Stimulated activated CD4-positive, alpha-beta T cell treated with anti-CD3 and anti-CD28 coated beads, Interleukin-12 subunit alpha, Interleukin-12 subunit beta, amount 100 ng/mL, for 48 hours (primary cell): ENCODE measurements around the gene FOXC1.

ENCODE experiments used
- DNase-seq, 3 donors: peaks; one replicate each; pipeline ENCODE4 v3.0.0-alpha.2; 2020; ENCODE audit warnings: low read depth in 2 of 3, low spot score in 1 of 3

FOXC1 gene

DNA sequence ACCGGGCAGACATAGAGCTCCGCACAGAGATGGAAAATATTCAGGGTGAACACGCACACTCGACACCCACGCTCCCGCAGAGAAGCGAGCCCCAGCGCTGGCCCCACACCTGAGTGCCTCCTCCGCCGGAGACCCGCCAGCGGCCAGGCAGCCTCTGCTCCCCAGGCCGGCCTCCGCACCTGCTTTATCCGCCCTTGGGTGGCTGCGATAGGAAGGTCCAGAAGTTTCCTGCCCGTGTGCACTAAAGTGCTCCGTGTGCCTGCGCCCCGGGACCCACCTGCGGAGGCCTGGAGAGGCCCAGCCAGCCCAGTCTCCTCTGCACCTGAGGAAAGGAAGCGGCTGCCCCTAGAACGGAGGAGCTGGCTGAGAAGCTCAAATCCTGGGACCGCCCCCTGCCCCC lies 10.8 kb upstream of the FOXC1 start:
- no peak for DNase-seq

DNA sequence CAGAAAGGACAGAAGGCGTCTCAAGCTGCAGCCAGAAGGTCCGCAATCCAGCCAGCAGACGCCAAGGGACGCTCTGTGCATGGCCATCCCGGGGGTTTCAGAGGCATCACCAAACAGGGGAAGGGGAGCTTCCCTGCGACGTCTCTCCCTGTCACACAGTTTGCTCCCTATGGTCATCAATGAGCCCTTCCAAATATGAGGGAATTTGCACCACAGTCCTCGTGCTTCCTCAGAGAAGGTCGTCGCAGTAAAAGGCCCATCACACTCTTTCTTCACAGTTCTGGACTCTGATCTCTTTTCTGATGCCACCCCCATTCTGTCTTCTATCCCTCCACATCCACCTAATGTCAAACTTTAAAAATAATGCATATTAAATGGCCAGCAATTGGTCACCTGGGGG lies 10.2 kb upstream of the FOXC1 start:
- no peak for DNase-seq

DNA sequence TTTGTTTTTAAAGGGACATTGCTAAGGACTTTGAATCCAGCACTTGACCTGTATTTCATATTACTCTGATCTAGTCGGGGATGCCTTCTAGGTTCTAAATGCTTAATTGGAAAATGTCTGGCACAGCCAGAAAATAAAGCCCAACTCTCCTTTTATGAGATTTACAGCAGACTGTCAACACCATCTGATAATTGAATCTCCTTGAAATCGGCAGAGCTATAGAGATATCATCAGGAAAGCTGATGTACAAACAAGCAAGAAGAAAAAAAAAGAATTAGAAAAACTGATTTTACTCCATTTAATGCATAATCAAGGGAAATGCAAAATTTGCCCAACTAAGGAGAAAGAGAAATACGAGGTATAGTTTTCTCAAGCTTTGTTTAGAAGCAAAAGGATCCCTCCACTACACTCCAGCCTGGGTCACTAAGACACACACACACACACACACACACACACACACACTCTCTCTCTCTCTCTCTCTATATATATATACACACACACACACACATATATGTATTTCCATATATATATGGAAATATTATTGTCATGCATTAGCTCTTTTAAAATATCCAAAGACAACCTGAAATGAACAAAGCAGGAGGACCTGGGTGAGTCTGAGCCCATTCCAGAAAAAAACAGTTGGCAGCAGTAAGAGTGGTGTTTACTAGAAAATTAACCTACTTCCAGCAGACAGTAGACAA lies 9.5 kb upstream of the FOXC1 start:
- no peak for DNase-seq

DNA sequence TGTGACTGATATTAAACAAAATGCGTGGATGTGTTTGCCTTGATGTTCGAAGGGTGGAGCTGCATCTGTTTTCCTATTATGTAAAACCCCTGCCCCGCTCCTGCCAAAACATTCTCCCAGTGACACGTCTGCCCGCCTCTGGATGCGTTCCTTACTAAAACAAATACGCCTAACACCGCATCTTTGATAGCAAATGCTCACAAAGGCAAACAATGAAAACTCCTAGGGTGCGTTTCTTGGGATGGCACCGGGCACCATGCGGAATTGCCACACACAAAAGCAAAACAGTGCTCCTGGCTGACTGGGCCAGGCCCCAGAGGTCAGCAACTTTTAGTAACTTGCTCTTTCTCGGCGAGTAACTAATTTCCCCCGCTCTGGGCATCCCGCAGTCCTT lies 9.0 kb upstream of the FOXC1 start:
- no peak for DNase-seq

DNA sequence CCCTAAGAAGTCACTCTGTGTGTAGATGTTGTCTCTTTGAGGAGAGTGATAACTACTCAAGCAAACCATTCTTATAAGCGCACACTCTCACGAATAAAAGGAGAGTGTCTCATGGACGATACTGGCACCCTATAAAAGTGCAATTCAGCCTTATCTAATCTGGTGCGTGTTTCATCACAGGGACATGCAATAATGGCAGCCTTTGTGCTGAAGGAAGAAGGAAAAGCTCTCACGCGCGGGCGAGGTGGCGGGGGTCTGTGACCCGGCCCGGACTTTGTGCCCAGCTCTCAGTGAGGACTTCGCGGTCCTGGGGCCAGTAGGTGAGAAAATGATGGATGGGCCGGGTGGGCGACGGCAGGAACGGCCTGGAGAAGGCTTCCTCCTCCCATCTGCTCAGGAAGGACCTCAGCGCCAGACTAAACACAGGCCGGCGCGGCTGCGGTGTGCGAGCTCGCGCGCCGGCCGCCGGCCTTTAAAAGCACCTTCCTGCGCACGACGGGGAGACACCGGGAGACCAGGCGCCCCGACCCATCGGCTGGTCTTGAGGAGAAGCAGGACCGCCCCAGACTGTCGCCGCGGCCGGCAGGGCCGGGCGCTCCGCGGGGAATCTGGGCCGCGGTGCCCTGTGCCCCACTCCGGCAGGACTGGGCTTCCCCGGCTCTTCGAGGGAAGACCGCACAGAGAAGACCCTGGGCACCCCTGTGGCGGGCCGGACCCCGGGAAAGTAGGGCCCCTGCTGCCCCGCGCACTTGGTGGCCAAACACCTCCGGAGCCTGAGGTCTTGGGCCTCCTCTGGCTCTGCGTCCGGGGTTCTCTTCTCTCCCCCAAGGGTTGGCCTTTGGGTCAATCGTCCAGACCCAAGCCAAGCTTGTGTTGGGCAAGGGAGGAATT lies 8.3 kb upstream of the FOXC1 start:
- no peak for DNase-seq

DNA sequence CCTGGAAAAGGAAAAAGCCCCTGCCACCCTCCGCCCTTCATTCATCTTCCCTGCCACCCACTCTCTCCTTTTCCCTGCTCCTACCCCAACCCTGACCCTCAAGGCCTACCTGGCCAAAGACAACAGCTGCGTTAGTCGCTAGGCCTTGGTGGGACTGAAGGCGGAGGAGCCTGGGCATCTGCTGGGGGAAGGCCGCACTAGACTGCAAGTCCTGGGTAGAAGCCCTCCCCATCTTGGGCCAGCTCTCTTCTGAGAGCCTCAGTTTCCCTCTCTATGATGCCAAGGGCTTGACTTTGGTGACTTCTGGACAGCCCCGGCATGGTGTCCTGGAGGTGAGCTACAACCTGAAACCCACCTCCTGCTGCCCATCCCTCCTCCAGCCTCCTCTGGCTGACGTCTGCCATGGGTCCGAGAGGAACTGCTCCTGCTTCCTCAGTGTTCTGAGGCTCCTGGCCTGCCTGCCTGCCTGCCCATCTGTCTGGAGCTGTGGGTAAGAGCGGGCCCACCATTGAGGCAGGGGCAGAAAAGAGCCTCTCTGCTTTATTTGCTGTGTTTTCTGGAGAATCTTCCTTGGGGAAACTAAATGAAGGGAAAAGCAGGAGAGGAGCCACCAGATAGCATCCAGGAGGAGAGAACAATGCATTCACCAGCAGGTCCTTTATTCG lies 7.5 kb upstream of the FOXC1 start:
- DNase-seq = no peak

DNA sequence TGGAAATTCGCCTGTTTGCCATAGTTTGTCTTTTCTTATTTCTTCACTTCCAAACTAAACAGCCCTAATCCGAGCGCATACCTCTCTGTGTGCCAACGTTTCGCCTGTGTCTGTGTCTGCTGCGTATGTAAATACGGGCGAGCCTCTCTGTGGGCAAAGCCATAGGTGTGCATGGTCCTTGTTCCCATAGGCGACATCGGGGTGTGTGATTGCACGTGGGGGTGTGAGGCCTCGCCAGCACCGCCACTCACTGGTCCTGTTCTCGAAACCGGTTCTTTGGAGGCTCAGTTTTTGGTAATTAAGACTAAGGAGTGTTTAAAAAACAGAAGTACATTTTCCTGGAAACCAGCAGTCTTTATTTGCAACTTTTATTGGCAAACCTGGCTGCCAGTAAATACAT lies 6.0 kb upstream of the FOXC1 start:
- DNase-seq = no peak

DNA sequence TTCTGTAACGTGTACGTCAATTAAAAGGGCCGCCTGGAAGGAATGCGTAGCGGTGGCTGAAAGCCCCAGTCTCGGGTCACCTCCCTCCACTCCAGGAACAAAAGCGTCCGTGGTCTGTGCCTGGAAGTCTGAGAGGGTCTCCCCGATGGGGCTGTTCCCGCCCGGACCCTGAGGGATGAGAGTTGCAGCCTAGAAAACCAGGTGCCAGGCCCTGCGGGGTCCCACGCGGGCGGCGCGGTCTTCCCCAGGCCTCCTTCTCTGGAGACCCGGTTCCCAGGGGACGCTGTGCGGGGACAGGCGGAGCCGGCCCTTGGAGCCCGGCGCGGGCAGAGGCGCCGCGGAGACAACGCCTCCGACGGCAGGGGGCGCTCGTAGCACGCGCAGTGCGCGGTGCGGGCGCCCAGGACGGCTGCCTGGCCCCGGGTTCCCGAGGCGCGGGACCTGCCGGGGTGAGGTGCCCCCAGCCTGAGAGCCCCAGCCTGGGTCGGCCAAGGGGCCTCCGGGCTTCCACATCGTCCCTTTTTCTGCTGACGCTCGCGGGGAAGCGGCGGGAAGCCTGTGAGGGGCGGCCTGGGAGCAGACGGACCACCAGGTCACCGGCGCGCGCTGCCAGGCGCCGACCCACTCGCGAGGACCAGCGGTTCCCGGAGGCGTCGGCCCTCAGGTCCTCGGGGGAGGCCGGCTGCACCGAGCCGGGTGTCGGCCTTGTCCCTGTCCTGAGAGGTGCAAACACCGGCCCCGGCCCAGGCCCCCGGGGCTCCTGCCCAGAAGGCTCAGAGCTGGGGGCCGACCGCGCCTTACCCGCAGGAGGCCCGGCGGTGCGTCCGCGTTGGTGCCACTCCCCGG lies 5.3 kb upstream of the FOXC1 start:
- peak in 2 of 3 donors; percentile 51 to 61 for DNase-seq

DNA sequence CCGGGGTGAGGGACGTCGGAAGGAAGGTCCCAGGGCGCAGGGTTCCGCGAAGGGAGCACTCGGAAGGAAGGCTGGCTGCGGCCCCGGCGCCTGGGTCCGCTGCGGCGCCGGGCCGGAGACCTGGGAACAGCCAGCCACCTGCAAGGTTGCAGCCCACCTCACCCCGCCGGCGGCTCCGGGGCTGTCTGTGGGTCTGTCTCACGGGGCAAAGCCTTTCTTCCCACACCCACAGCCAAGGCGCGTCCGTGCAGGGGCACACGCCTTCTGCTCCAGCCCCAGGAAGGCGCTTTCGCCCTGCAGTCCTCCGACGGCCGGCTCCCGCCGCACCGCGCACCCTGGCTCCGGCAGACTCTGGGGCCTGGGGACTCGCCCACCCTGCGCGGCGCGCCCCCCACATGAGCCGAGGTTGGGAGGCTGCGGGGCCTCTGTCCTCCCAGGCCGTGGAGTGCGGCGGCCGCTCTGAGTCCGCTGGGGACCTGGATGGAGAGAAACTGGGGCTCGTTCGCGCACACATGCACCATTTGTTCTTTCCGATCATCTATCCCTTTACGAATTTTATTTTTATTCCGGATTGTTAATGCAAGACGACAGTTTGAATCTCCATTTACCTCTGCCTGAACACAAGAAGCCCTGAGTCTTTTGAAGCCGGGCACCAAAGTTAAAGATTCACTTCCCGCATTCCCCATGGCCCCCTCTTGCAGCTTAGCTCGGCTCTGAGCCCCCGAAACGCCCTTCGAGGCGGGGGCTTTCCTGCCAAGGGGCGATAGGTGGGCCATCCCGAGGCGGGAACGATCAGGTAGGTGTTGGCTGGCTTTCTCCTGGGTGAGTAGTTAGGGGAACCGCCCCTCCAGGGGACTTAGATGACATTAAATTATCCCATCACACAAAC lies 4.5 kb upstream of the FOXC1 start:
- DNase-seq = no peak

DNA sequence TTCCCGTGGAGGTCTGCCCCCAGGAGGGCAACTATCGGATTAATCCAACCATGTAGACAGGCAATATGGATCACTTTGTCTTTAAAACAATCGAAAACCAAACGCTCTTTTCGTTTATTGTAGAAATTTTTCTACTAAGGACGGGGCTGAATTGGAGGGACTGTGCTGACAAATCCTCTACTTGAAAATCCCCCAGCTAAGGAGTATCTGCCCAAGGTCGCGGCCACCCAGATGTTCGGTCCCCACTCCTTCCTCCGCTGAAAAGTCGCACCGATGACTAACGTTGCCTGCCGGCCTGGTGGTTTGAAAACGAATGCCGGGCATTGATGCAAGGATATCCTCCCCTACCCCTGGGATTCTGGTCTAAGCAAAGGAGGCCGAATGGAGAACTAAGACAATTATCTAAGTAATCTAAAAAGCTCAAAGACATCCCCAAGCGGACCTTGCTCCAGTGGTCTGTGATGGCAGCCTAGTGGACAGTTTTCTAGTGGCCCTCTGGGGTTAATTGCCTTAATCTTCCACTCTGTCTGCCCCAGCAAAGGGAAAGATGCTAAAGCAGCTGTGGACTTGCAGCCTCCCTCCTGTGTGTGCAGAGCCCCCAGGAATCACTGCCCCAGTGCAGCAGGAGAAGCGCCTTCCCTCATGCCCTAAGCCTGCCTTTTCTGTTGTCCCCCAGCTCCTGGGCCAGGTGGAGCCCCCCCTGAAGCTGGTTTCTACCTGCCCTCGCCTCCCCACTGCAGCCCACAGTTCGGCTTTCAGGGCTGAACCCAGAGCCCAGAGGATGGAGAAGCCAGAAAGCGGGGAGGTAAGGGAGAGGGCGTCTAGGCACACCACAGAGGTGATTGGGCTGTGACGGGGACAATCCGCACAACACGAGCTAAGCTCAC lies 3.6 kb upstream of the FOXC1 start:
- no peak for DNase-seq

DNA sequence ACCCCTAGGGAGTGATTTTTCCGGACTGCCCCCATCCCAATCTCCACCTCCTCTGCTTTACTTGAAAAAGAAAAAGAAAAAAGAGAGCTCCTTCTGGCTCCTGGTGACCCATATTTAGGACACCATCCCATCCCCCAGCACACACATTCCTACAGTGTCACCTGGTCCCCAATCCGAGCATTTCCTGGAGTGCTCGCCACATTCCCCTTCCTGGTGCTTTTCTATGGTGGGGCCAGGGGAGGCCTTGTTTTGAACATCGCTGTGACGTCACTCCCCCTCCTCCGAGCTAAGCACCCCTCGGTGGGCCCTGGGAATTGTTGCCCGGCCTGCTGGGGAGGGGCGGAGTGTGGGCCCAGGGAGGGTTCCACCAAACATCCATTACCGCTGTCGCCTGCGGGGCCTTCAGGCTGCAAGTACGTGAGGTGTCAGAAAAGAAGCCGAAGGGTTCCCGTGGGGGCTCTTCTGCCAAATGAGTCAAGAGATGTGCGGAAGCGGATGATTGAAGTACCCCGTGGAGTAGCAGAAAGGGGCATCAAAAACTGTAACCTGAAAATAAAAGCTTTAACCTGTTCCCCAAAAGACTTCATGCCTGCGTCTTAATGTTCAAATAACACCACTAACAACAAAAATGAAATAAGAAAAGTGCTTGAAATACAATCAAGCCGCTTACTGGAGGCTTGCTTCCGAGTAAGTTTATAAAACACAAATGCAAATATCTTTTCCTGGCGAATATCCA lies 2.8 kb upstream of the FOXC1 start:
- DNase-seq = no peak

DNA sequence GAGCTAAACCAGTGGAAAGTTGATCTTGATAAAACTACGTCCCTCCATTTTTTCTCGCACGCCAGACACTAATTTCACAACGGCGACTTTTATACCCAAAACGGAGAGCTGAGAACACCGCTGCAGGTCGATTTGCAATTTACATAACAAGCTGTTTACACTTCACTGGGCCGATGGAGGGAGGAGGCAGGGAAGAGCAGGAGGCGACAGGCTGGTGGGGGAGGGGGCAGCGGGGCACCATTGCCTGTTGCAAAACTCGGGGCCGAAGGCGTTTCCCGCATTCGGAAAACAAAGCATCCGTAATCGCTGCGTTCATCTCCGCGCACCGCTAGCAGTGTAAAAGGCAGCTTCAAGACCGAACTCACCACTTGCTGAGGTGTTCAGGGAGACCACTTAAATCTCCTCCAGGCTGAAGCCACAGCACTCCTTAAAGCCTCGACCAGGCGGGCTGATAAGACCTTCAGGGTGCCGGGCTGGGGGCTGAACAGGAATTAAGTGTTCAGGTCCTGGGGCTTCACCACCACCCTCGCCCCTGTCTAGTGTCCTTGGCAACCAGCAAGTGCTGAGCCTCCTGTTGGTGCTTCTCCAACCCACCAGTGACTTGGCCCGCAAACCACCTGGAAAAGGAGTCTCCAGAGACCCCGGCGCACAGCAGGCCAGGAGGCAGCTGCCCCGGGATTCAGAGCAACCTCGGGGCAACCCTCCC lies 2.0 kb upstream of the FOXC1 start:
- no peak for DNase-seq

DNA sequence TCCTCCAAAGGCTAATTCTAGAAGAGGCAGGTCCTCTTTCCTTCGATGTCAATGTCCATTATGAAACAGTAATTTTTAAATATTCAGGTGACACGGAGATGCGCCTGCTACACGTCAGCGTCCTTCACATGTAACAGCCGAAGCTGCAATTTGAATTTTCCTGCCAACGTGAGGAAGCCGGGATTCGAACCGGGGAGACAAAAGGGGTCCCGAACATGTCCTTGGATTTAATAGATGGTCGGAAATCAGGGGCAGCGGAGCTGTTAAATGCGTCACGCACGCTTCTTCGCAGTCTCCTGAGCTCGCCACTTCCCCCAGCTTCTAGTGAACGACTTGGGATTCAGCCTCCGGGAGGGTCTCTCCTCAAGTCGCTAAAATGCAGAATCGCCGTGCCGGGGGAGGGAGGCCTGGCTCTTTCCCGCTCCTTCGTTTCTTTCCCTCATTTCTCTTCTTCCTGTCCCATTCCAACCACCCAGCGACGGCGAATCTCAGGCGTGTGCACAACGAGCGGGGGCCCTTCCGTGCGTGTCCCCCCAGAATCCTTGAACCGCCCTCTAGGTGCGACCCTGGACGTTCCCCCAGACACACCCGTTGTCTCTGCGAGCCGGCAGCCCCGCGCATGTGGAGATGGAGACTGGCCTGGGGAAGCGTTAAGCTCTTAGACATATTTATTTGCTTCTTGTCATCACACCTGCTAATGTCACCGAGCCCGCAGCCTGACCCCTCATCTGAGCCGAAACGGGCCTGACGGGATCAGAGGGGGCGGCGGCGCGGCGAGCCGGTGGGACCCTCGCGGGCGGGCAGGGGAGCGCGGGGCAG lies 1.3 kb upstream of the FOXC1 start:
- DNase-seq = no peak

DNA sequence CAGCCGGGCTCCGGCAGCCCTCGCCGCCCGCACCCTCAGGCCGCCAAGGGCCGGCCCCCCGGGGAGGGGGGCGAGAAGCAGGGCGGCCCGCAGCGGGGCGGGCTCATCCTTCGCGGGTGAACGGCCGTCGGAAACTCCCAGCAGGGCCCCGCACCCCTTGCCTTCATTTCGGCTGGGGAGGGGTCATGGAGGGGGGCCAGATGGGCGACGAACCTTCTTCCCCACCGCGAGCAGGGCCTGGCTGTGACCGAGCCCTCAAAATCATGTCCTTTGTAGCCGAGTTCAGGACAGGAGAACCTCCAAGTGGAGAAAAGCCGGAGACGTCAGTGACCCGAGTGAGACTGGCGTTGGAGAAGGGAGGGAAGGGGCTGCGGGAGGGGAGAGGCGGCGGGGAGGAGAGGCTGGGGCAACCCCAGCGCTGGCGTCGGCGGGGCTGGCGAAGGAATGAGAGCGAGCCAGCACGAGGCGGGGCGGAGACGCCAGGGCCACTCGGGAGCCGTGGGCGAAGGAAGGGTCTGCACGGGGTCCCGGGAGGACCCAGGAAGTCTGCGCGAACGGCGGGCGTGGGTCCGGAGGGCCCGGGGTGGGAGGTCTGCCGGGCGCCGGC lies 571 bp upstream of the FOXC1 start:
- DNase-seq = no peak

DNA sequence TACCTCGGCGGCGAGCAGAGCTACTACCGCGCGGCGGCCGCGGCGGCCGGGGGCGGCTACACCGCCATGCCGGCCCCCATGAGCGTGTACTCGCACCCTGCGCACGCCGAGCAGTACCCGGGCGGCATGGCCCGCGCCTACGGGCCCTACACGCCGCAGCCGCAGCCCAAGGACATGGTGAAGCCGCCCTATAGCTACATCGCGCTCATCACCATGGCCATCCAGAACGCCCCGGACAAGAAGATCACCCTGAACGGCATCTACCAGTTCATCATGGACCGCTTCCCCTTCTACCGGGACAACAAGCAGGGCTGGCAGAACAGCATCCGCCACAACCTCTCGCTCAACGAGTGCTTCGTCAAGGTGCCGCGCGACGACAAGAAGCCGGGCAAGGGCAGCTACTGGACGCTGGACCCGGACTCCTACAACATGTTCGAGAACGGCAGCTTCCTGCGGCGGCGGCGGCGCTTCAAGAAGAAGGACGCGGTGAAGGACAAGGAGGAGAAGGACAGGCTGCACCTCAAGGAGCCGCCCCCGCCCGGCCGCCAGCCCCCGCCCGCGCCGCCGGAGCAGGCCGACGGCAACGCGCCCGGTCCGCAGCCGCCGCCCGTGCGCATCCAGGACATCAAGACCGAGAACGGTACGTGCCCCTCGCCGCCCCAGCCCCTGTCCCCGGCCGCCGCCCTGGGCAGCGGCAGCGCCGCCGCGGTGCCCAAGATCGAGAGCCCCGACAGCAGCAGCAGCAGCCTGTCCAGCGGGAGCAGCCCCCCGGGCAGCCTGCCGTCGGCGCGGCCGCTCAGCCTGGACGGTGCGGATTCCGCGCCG lies 994 bp downstream of the FOXC1 start:
- no peak for DNase-seq

DNA sequence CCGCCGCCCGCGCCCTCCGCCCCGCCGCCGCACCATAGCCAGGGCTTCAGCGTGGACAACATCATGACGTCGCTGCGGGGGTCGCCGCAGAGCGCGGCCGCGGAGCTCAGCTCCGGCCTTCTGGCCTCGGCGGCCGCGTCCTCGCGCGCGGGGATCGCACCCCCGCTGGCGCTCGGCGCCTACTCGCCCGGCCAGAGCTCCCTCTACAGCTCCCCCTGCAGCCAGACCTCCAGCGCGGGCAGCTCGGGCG lies 1.5 kb downstream of the FOXC1 start:
- no peak for DNase-seq
